Glutamatergic neuron (in vitro differentiated cells): ENCODE results near the gene ADGRL2. TPM values are rescaled to one million over a fixed set of nuclear protein-coding genes. Genes with fewer than 3 reads are reported as not detected.
"Not testable (repeated sequence)": the region's sequence is repeated elsewhere in the genome, so short reads cannot be mapped to it uniquely, and the experiment has no call there.

Experiments used
- DNase-seq: peaks from one replicate; pipeline ENCODE4 v3.0.0; 2022
- H3K27ac Mint-ChIP-seq: one replicate; pipeline ENCODE4 v1.8.0; 2020; ENCODE audit warnings: mild to moderate bottlenecking, mixed read lengths, inconsistent platforms; ENCODE audit not compliant: unreplicated experiment
- H3K27me3 Mint-ChIP-seq: one replicate; pipeline ENCODE4 v1.8.0; 2020; ENCODE audit warnings: mild to moderate bottlenecking, moderate library complexity, mixed read lengths, inconsistent platforms; ENCODE audit not compliant: unreplicated experiment
- H3K36me3 Mint-ChIP-seq: one replicate; pipeline ENCODE4 v1.8.0; 2020; ENCODE audit warnings: mild to moderate bottlenecking, mixed read lengths, inconsistent platforms; ENCODE audit not compliant: unreplicated experiment
- H3K4me1 Mint-ChIP-seq: one replicate; pipeline ENCODE4 v1.8.0; 2020; ENCODE audit warnings: mild to moderate bottlenecking, low read depth, mixed read lengths, inconsistent platforms; ENCODE audit not compliant: unreplicated experiment
- H3K4me3 Mint-ChIP-seq: one replicate; pipeline ENCODE4 v1.8.0; 2020; ENCODE audit warnings: mild to moderate bottlenecking, mixed read lengths, inconsistent platforms; ENCODE audit not compliant: unreplicated experiment
- H3K9me3 Mint-ChIP-seq: one replicate; pipeline ENCODE4 v1.8.0; 2020; ENCODE audit warnings: mild to moderate bottlenecking, moderate library complexity, mixed read lengths, inconsistent platforms; ENCODE audit not compliant: unreplicated experiment
- CTCF ChIP-seq: fragments of 200-600 bp; sonication (generic); IDR thresholded peaks from one replicate; pipeline ENCODE4 v1.5.0; 2021; ENCODE audit not compliant: partially characterized antibody, unreplicated experiment
- total RNA-seq: library from RNA; stranded (reverse); fragmentation: NEBNext Ultra II Directional; extraction: Animal tissue kit (Norgen Biotek cat#: 25700); gene quantifications from one replicate; pipeline ENCODE4 v1.2.1, GENCODE V29; 2021; ENCODE audit not compliant: unreplicated experiment

ADGRL2 gene
- total RNA-seq, 1 donor from 2014 or later = 71.2 TPM

- no peak for DNase-seq
- H3K36me3 Mint-ChIP-seq = no peaks in the 10 kb centered on the region
- no peak overlapping the region for H3K4me3 Mint-ChIP-seq
- H3K27ac Mint-ChIP-seq = no peak overlapping the region
- no peaks in the 10 kb centered on the region for H3K27me3 Mint-ChIP-seq
- TF ChIP-seq CTCF = no peak
- H3K4me1 Mint-ChIP-seq = peaks cover 3% of the 10 kb centered on the region
- H3K9me3 Mint-ChIP-seq = peaks cover 1% of the 10 kb centered on the region
Observed at GRCh38 chr1:81869307-81869706, 68.6 kb downstream of the ADGRL2 start.

GRCh38 chr1:81871091-81871490, 70.4 kb downstream of the ADGRL2 start:
- H3K27me3 Mint-ChIP-seq, H3K36me3 Mint-ChIP-seq, H3K4me1 Mint-ChIP-seq, H3K4me3 Mint-ChIP-seq, DNase-seq, H3K27ac Mint-ChIP-seq, H3K9me3 Mint-ChIP-seq: not testable (repeated sequence)

- TF ChIP-seq CTCF = no peak
- DNase-seq = no peak
- Mint-ChIP-seq H3K36me3 (no peaks in the 10 kb centered on the region), H3K4me1 (peaks cover 16% of the 10 kb centered on the region), H3K4me3 (no peak overlapping the region), H3K27me3 (no peaks in the 10 kb centered on the region), H3K27ac (no peak overlapping the region), H3K9me3 (peaks cover 1% of the 10 kb centered on the region)
Observed at GRCh38 chr1:81873946-81874345, 73.2 kb downstream of the ADGRL2 start.

GRCh38 chr1:81874461-81874860, 73.7 kb downstream of the ADGRL2 start:
- Mint-ChIP-seq H3K4me1 (peaks cover 20% of the 10 kb centered on the region), H3K36me3 (no peaks in the 10 kb centered on the region), H3K27me3 (no peaks in the 10 kb centered on the region), H3K27ac (no peak overlapping the region), H3K9me3 (peaks cover 1% of the 10 kb centered on the region), H3K4me3 (no peak overlapping the region)
- TF ChIP-seq CTCF = no peak
- no peak for DNase-seq

GRCh38 chr1:81874940-81875339, 74.2 kb downstream of the ADGRL2 start:
- Mint-ChIP-seq H3K27ac (no peak overlapping the region), H3K36me3 (no peaks in the 10 kb centered on the region), H3K9me3 (peaks cover 1% of the 10 kb centered on the region), H3K27me3 (no peaks in the 10 kb centered on the region), H3K4me1 (peaks cover 20% of the 10 kb centered on the region), H3K4me3 (no peak overlapping the region)
- no peak for TF ChIP-seq CTCF
- no peak for DNase-seq
